Activated gamma-delta T cell treated with anti-CD3 and anti-CD28 coated beads, Interleukin-2, amount 50 U/mL, for 16 hours (primary cell): ENCODE results near the gene CDK5.

ENCODE experiments used
- DNase-seq: peaks from one replicate; pipeline ENCODE4 v3.0.0-alpha.2; 2020; ENCODE audit warnings: low read depth

CDK5 gene

GRCh38 chr7:151057506-151057988 lies at the start of gene CDK5:
Gene CDK5 (minus strand): TSS chr7:151057897. CDS start chr7:151057848, 49 bp downstream.
- no peak for DNase-seq

- no peak for DNase-seq
These were observed 46.9 kb upstream of the CDK5 start for GRCh38 chr7:151104411-151105235.

GRCh38 chr7:151103973-151104372 lies 46.3 kb upstream of the CDK5 start:
- DNase-seq, result no peak

- no peak for DNase-seq
These were observed 45.3 kb upstream of the CDK5 start for GRCh38 chr7:151102991-151103390.

GRCh38 chr7:151101621-151102396 lies 44.1 kb upstream of the CDK5 start:
- no peak for DNase-seq

- DNase-seq, result no peak
These were observed 43.2 kb upstream of the CDK5 start for GRCh38 chr7:151100921-151101320.

- DNase-seq, result no peak
These were observed 42.0 kb upstream of the CDK5 start for GRCh38 chr7:151099486-151100211.

GRCh38 chr7:151095828-151096475 lies 38.3 kb upstream of the CDK5 start:
- no peak for DNase-seq

GRCh38 chr7:151095123-151095797 lies 37.6 kb upstream of the CDK5 start:
- no peak for DNase-seq

- DNase-seq, result no peak
These were observed 37.0 kb upstream of the CDK5 start for GRCh38 chr7:151094675-151095074.

- no peak for DNase-seq
These were observed 36.1 kb upstream of the CDK5 start for GRCh38 chr7:151093748-151094147.

GRCh38 chr7:151091988-151092387 lies 34.3 kb upstream of the CDK5 start:
- no peak for DNase-seq

- DNase-seq, result no peak
These were observed 33.7 kb upstream of the CDK5 start for GRCh38 chr7:151091431-151091830.

- no peak for DNase-seq
These were observed 33.3 kb upstream of the CDK5 start for GRCh38 chr7:151091003-151091402.

GRCh38 chr7:151089893-151090730 lies 32.4 kb upstream of the CDK5 start:
- DNase-seq, result no peak

GRCh38 chr7:151088856-151089699 lies 31.4 kb upstream of the CDK5 start:
- no peak for DNase-seq

GRCh38 chr7:151088019-151088855 lies 30.5 kb upstream of the CDK5 start:
- no peak for DNase-seq

- DNase-seq, result no peak
These were observed 29.7 kb upstream of the CDK5 start for GRCh38 chr7:151087245-151088018.
